ENCODE results near the gene CAMK2N1.

Gene CAMK2N1

GRCh38 chr1:20480951-20481617 lies 4.9 kb downstream of the CAMK2N1 start:
- ChIA-PET CTCF (interaction anchor here (0.5 kb wide), 1 partner anchor 221 kb away, joined by 6 read pairs; no protein-coding TSS in a partner anchor), POLR2A (no interaction called here)
- no peak for TF ChIP-seq ARNT (IDR thresholded peaks at IDR 0.05)
- no peak for TF ChIP-seq L3MBTL2 (conservative IDR thresholded peaks at IDR 0.05)
- no peak for TF ChIP-seq NFRKB (IDR thresholded peaks at IDR 0.05)
- no peak for TF ChIP-seq SP1 (IDR thresholded peaks at IDR 0.05)
- TF ChIP-seq FOXK2 (IDR thresholded peaks at IDR 0.05), result no peak
- no peak for TF ChIP-seq LEF1 (IDR thresholded peaks at IDR 0.05; ENCODE audit: borderline replicate concordance)
- TF ChIP-seq BHLHE40 (IDR thresholded peaks at IDR 0.05; ENCODE audit: borderline replicate concordance), result no peak
- TF ChIP-seq TARDBP (IDR thresholded peaks at IDR 0.05), result no peak
- TF ChIP-seq SUZ12 (IDR thresholded peaks at IDR 0.05), result no peak
- no peak for TF ChIP-seq ELF4 (IDR thresholded peaks at IDR 0.05)
- TF ChIP-seq HDGF (IDR thresholded peaks at IDR 0.05; ENCODE audit: borderline replicate concordance), result no peak
- no peak for TF ChIP-seq PKNOX1 (IDR thresholded peaks at IDR 0.05)
- no peak for TF ChIP-seq FOXM1 (IDR thresholded peaks at IDR 0.05; ENCODE audit: borderline replicate concordance)
- no peak for TF ChIP-seq FOXA1 (IDR thresholded peaks at IDR 0.05)
- DNase-seq (ENCODE audit: extremely low spot score), result no peak

DNA sequence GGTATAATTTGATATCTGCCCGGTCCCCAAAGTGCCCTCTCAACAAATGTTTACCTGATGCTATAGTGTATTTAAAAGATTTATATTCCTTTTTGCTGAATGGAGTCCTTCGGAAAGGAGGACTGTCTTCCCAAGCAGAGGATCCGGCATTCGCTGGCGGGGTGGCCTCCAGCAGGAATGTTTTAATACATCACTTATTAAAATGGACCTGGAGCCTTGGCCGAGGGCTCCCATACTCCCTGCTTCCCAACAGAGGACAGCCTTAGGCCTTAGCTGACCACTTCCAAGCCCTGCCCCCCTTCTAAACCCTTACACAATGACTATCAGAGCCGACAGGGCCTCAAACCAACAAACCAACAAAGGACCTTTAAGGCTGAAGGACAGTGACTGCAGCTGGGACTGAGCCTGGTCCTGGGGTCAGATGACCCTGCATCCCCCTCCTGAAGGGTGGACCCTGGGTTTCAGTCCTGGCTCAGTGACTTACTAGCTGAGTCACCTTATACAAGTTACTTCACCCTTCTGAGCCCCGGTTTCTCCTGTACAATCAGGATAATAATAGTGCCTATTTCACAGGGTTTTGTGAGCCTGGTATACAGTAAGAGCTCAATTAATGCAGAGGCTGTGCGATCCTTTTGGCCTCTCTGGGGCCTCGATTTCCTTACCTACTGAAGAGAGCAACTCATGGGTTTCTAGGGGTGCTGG lies 5.6 kb downstream of the CAMK2N1 start:
- CTCF ChIA-PET, result interaction anchor here (0.5 kb wide), 1 partner anchor 221 kb away, joined by 6 read pairs; no protein-coding TSS in a partner anchor
- no peak for DNase-seq (ENCODE audit: extremely low spot score)
- POLR2A ChIA-PET, result no interaction called here
- TF ChIP-seq NFRKB (IDR thresholded peaks at IDR 0.05) (no peak), L3MBTL2 (conservative IDR thresholded peaks at IDR 0.05) (no peak), BHLHE40 (IDR thresholded peaks at IDR 0.05; ENCODE audit: borderline replicate concordance) (no peak), FOXA1 (IDR thresholded peaks at IDR 0.05) (no peak), TARDBP (IDR thresholded peaks at IDR 0.05) (no peak), HDGF (IDR thresholded peaks at IDR 0.05; ENCODE audit: borderline replicate concordance) (no peak), LEF1 (IDR thresholded peaks at IDR 0.05; ENCODE audit: borderline replicate concordance) (no peak), FOXM1 (IDR thresholded peaks at IDR 0.05; ENCODE audit: borderline replicate concordance) (no peak), SP1 (IDR thresholded peaks at IDR 0.05) (no peak), FOXK2 (IDR thresholded peaks at IDR 0.05) (no peak), SUZ12 (IDR thresholded peaks at IDR 0.05) (no peak), ZNF384 (IDR thresholded peaks at IDR 0.05) (no peak), PKNOX1 (IDR thresholded peaks at IDR 0.05) (no peak), ELF4 (IDR thresholded peaks at IDR 0.05) (no peak), ARNT (IDR thresholded peaks at IDR 0.05) (no peak), CTBP1 (IDR thresholded peaks at IDR 0.05; ENCODE audit: borderline replicate concordance) (no peak)

DNA sequence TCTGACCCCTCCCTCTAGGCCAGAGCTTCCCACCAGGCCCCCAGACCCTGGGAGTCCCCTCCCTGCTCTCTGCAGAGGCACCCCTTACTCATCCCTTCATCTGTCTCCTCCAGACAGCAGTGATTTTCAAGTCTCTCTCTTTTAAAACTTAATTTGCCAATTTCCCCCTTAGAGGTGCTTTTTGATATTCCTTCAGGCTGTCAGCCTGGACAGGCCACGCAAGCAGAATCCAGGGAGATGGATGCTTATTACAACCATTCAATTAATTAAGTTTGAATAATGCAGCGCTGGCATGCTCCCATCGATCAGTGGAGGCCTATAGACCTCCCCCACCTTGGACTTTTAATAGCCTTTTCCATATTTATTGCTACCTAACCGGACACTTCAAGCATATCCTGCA lies 6.2 kb downstream of the CAMK2N1 start:
- ChIA-PET CTCF (interaction anchor here (0.6 kb wide), 1 partner anchor 132 kb away, joined by 3 read pairs; no protein-coding TSS in a partner anchor), POLR2A (no interaction called here)
- DNase-seq (ENCODE audit: extremely low spot score), result no peak
- no peak for TF ChIP-seq CTBP1 (IDR thresholded peaks at IDR 0.05; ENCODE audit: borderline replicate concordance)
- TF ChIP-seq ELF4 (IDR thresholded peaks at IDR 0.05), result no peak
- no peak for TF ChIP-seq TARDBP (IDR thresholded peaks at IDR 0.05)
- no peak for TF ChIP-seq SUZ12 (IDR thresholded peaks at IDR 0.05)
- TF ChIP-seq PKNOX1 (IDR thresholded peaks at IDR 0.05), result no peak
- TF ChIP-seq LEF1 (IDR thresholded peaks at IDR 0.05; ENCODE audit: borderline replicate concordance), result no peak
- TF ChIP-seq L3MBTL2 (conservative IDR thresholded peaks at IDR 0.05), result no peak
- TF ChIP-seq HDGF (IDR thresholded peaks at IDR 0.05; ENCODE audit: borderline replicate concordance), result no peak
- no peak for TF ChIP-seq SP1 (IDR thresholded peaks at IDR 0.05)
- TF ChIP-seq NFRKB (IDR thresholded peaks at IDR 0.05), result no peak
- no peak for TF ChIP-seq ARNT (IDR thresholded peaks at IDR 0.05)
- TF ChIP-seq ZNF384 (IDR thresholded peaks at IDR 0.05), result no peak
- TF ChIP-seq FOXK2 (IDR thresholded peaks at IDR 0.05), result no peak

DNA sequence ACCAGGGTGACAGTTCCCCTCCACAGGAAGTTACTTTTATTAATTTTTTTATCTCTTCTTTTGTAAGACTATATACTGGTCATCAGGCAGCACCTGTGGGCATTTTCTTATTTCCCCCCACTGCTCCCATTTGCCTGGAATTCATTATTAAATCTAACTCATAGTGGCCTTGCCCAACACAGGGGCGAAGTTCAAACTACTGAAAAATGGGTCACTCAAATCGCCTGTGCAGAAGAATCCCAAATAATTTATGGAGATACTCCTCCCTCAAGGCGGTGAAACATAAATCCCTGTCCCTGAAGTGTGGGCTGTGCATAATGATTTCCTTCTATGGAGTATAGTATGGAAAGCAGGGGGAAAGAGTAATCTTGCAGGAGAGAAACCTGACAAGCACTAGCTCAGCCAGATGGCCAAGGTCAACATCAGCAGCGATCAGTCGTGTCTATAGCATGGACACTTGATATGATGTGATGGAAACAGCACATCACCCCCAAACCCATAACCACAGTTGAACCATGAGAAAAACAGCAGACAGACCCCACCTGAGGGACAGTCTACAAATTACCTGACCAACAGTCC lies 7.9 kb downstream of the CAMK2N1 start:
- ChIA-PET POLR2A (no interaction called here), CTCF (no interaction called here)
- no peak for DNase-seq (ENCODE audit: extremely low spot score)
- no peak for TF ChIP-seq CTBP1 (IDR thresholded peaks at IDR 0.05; ENCODE audit: borderline replicate concordance)
- TF ChIP-seq PKNOX1 (IDR thresholded peaks at IDR 0.05), result no peak
- no peak for TF ChIP-seq TARDBP (IDR thresholded peaks at IDR 0.05)
- TF ChIP-seq ELF4 (IDR thresholded peaks at IDR 0.05), result no peak
- TF ChIP-seq FOXK2 (IDR thresholded peaks at IDR 0.05), result no peak
- no peak for TF ChIP-seq FOXM1 (IDR thresholded peaks at IDR 0.05; ENCODE audit: borderline replicate concordance)
- TF ChIP-seq LEF1 (IDR thresholded peaks at IDR 0.05; ENCODE audit: borderline replicate concordance), result no peak
- no peak for TF ChIP-seq FOXA1 (IDR thresholded peaks at IDR 0.05)
- no peak for TF ChIP-seq ZNF384 (IDR thresholded peaks at IDR 0.05)
- no peak for TF ChIP-seq SUZ12 (IDR thresholded peaks at IDR 0.05)
- TF ChIP-seq SP1 (IDR thresholded peaks at IDR 0.05), result no peak
- TF ChIP-seq HDGF (IDR thresholded peaks at IDR 0.05; ENCODE audit: borderline replicate concordance), result no peak
- TF ChIP-seq NFRKB (IDR thresholded peaks at IDR 0.05), result no peak
